ENCODE results near the gene HTRA1. TPM values are rescaled to one million over a fixed set of nuclear protein-coding genes. Genes with fewer than 3 reads are reported as not detected.

HTRA1 gene
- total and polyA plus RNA-seq, 12 donors = 23.4 to 108 (median 70.2) TPM

DNA sequence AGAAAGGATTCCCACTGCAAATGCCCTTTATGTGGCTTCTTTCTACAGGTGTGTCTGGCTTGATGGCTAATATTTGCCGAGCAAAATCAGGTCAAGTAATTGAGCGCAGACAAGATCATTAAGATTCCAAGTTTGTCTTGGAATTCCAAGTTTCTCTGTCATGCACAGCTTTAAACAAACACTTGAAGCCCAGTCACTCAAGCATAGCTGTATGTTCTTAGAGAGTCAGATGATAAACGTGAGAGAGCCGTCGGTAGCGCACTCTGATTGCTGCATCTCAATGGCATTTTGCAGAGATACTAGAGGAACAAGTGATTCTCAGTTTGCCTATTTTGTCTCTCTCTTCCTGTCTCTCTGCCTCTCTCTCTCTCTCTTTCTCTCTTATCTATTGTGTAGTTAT lies 99.9 kb downstream of the HTRA1 start:
- TF ChIP-seq, protein P1, sequence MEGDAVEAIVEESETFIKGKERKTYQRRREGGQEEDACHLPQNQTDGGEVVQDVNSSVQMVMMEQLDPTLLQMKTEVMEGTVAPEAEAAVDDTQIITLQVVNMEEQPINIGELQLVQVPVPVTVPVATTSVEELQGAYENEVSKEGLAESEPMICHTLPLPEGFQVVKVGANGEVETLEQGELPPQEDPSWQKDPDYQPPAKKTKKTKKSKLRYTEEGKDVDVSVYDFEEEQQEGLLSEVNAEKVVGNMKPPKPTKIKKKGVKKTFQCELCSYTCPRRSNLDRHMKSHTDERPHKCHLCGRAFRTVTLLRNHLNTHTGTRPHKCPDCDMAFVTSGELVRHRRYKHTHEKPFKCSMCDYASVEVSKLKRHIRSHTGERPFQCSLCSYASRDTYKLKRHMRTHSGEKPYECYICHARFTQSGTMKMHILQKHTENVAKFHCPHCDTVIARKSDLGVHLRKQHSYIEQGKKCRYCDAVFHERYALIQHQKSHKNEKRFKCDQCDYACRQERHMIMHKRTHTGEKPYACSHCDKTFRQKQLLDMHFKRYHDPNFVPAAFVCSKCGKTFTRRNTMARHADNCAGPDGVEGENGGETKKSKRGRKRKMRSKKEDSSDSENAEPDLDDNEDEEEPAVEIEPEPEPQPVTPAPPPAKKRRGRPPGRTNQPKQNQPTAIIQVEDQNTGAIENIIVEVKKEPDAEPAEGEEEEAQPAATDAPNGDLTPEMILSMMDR (IDR thresholded peaks at IDR 0.05) = no peak
- H3K9me3 ChIP-seq = no peaks in the 10 kb centered on the region
- H3K27ac ChIP-seq = no peak overlapping the region
- peaks cover 0 to 6% (median 0%) of the 10 kb centered on the region in 9 donors for H3K4me1 ChIP-seq
- peaks cover 0 to 52% (median 9%) of the 10 kb centered on the region in 7 donors for H3K27me3 ChIP-seq
- H3K4me3 ChIP-seq = no peak overlapping the region
- DNase-seq (no peak), ATAC-seq (no peak)
- intact Hi-C loops (cut with DNase I) = loop anchor here in 8 of 10 donors (5.0 to 10.0 kb wide), 6 partner anchors 34 to 259 kb away; partner anchors contain the start of gene HTRA1 (in 1 of the 8)
- 50% methylated on average over 6 of the region's 6 CpGs for WGBS, 2 donors
- H3K36me3 ChIP-seq = no peaks in the 10 kb centered on the region

- no peaks in the 10 kb centered on the region for H3K36me3 ChIP-seq
- intact Hi-C loops (cut with DNase I) = loop anchor here in 8 of 10 donors (2.0 to 10.0 kb wide), 7 partner anchors 34 to 263 kb away; partner anchors contain the start of gene HTRA1 (in 1 of the 8)
- H3K4me1 ChIP-seq = peaks cover 0 to 6% (median 0%) of the 10 kb centered on the region in 9 donors
- ATAC-seq (no peak), DNase-seq (no peak)
- H3K4me3 ChIP-seq = no peak overlapping the region
- H3K9me3 ChIP-seq = no peaks in the 10 kb centered on the region
- no peak overlapping the region for H3K27ac ChIP-seq
- TF ChIP-seq, protein P1 (IDR thresholded peaks at IDR 0.05) = no peak
- H3K27me3 ChIP-seq = peaks cover 0 to 46% (median 9%) of the 10 kb centered on the region in 7 donors
Observed at GRCh38 chr10:122561792-122562191, 100.4 kb downstream of the HTRA1 start.

Small RNA genes within 50 kb of the gene (microRNA-seq; reads per million reads assigned to microRNA genes)
- gene MIR3941 = 1.2 to 1.5 reads per million in 2 donors

Other genes starting within 250 kb of the HTRA1 start
- under 1 TPM in 1 of 10 donors, not detected in 9; 0.76 TPM for gene BTBD16, start 190.3 kb upstream of the HTRA1 start, total RNA-seq
- under 1 TPM in 1 of 2 donors, not detected in 1; 0.29 TPM for gene BTBD16, start 190.3 kb upstream of the HTRA1 start, polyA plus RNA-seq
- gene PLEKHA1, start 86.8 kb upstream of the HTRA1 start, total RNA-seq = 10 to 100 TPM; 42.2 to 72.9 (median 50.2) TPM
- gene PLEKHA1, start 86.8 kb upstream of the HTRA1 start, polyA plus RNA-seq = 10 to 100 TPM; 16.7 to 28.5 TPM
- gene ARMS2, start 6.9 kb upstream of the HTRA1 start, total RNA-seq = 1 to 10 TPM in 1 of 10 donors, under 1 TPM in 3, not detected in 6; 0.33 to 1.3 (median 0.94) TPM
- gene ARMS2, start 6.9 kb upstream of the HTRA1 start, polyA plus RNA-seq = not detected
- under 1 TPM in 2 of 10 donors, not detected in 8; 0.05 to 0.18 TPM for gene DMBT1, start 99.2 kb downstream of the HTRA1 start, total RNA-seq
- gene DMBT1, start 99.2 kb downstream of the HTRA1 start, polyA plus RNA-seq = under 1 TPM in 1 of 2 donors, not detected in 1; 0.01 TPM
- gene C10orf120, start 238.3 kb downstream of the HTRA1 start, total RNA-seq = not detected
- not detected for gene C10orf120, start 238.3 kb downstream of the HTRA1 start, polyA plus RNA-seq

Data from heart right ventricle (tissue), 16 donors.